SJCRH30 (cell line): ENCODE results near the gene CCDC91. TPM values are rescaled to one million over a fixed set of nuclear protein-coding genes. Genes with fewer than 3 reads are reported as not detected.

Source experiments
- total RNA-seq: library from RNA; depleted of rRNA; stranded (reverse); fragments of >200 nt; shearing (Covaris generic); gene quantifications from 2 replicates; pipeline ENCODE4 v1.2.3, GENCODE V29; 2014; rRNA removed

CCDC91 gene
- total RNA-seq, 1 experiment from 2014 or later, result 46.8 TPM

Other genes with a start within 250 kb of the CCDC91 start
- gene PTHLH, start 217.7 kb upstream of the CCDC91 start, total RNA-seq, result 3.5 and 3.6 TPM in 2 replicates